HepG2 (cell line): ENCODE data around the gene CCDC142. TPM values are rescaled to one million over a fixed set of nuclear protein-coding genes. Genes with fewer than 3 reads are reported as not detected.

ENCODE experiments used
- CREB3 ChIP-seq: sonication (generic); formaldehyde crosslinking; IDR thresholded peaks from 2 replicates; pipeline ENCODE4 v1.5.0; 2020; ENCODE audit warnings: missing genetic modification reagents
- DNMT3B ChIP-seq: conservative IDR thresholded peaks from 2 replicates; pipeline ENCODE4 v1.6.1; 2016; ENCODE audit warnings: missing biosample characterization, control low read depth
- E2F2 ChIP-seq: sonication (generic); formaldehyde crosslinking; IDR thresholded peaks from 2 replicates; pipeline ENCODE4 v1.4.0; 2020; ENCODE audit warnings: missing genetic modification reagents, borderline replicate concordance
- HES4 ChIP-seq: sonication (generic); formaldehyde crosslinking; IDR thresholded peaks from 2 replicates; pipeline ENCODE4 v1.9.0; 2021; ENCODE audit warnings: mild to moderate bottlenecking, missing genetic modification reagents, borderline replicate concordance
- HNF4A ChIP-seq: sonication (generic); formaldehyde crosslinking; IDR thresholded peaks from 2 replicates; pipeline ENCODE4 v1.4.0; 2020; ENCODE audit warnings: missing genetic modification reagents
- NR2F6 ChIP-seq, 2 experiments: IDR thresholded peaks; 2 replicates each; pipeline ENCODE4 v1.6.1; 2016; ENCODE audit warnings: antibody characterized with exemption in 1 of 2, mild to moderate bottlenecking in 1 of 2
- PRDM10 ChIP-seq: sonication (generic); formaldehyde crosslinking; IDR thresholded peaks from 2 replicates; pipeline ENCODE4 v1.4.0; 2020; ENCODE audit warnings: low read depth, missing genetic modification reagents
- PRDM4 ChIP-seq: sonication (generic); formaldehyde crosslinking; IDR thresholded peaks from 2 replicates; pipeline ENCODE4 v1.9.0; 2021; ENCODE audit warnings: missing genetic modification reagents, borderline replicate concordance
- TMF1 ChIP-seq: sonication (generic); formaldehyde crosslinking; IDR thresholded peaks from 2 replicates; pipeline ENCODE4 v1.8.1; 2022; ENCODE audit warnings: low read depth, missing genetic modification reagents
- ZBTB3 ChIP-seq: sonication (generic); formaldehyde crosslinking; IDR thresholded peaks from 2 replicates; pipeline ENCODE4 v1.4.0; 2020; ENCODE audit warnings: low read depth, mild to moderate bottlenecking, moderate library complexity, missing genetic modification reagents, borderline replicate concordance
- ZEB1 ChIP-seq: IDR thresholded peaks from 2 replicates; pipeline ENCODE4 v1.6.1; 2012; ENCODE audit warnings: mild to moderate bottlenecking, low read depth, inconsistent platforms; ENCODE audit not compliant: insufficient replicate concordance
- ZNF224 ChIP-seq: sonication (generic); formaldehyde crosslinking; IDR thresholded peaks from 2 replicates; pipeline ENCODE4 v1.5.0; 2020; ENCODE audit warnings: mild to moderate bottlenecking, missing genetic modification reagents
- ZNF280B ChIP-seq: sonication (generic); formaldehyde crosslinking; IDR thresholded peaks from 2 replicates; pipeline ENCODE4 v1.5.0; 2020; ENCODE audit warnings: missing genetic modification reagents, mild to moderate bottlenecking, borderline replicate concordance
- ZNF333 ChIP-seq: sonication (generic); formaldehyde crosslinking; IDR thresholded peaks from 2 replicates; pipeline ENCODE4 v1.4.0; 2020; ENCODE audit warnings: mild to moderate bottlenecking, missing genetic modification reagents, borderline replicate concordance
- ZNF557 ChIP-seq: sonication (generic); formaldehyde crosslinking; IDR thresholded peaks from 2 replicates; pipeline ENCODE4 v1.4.0; 2020; ENCODE audit warnings: missing genetic modification reagents
- ZNF564 ChIP-seq: sonication (generic); formaldehyde crosslinking; IDR thresholded peaks from 2 replicates; pipeline ENCODE4 v1.8.1; 2023; ENCODE audit warnings: mild to moderate bottlenecking, missing genetic modification reagents
- polyA plus RNA-seq, 8 experiments: library from polyadenylated mRNA; depleted of rRNA in 3 of 8; stranded (reverse) in 7 of 8; unstranded in 1 of 8; fragments of >200 nt; fragmentation: Illumina TruSeq in 4 of 8; extraction: Trizol in 4 of 8; gene quantifications; 2 replicates each; pipeline versions ENCODE4 v1.2.1 to v1.2.3, GENCODE V29; 2011 to 2016; ENCODE audit warnings: low read depth in 4 of 8, missing spikeins in 1 of 8, mixed read lengths in 1 of 8; ENCODE audit not compliant: insufficient read depth in 1 of 8
- total RNA-seq, 5 experiments: library from RNA; depleted of rRNA; stranded (reverse); fragments of >200 nt; fragmentation: Illumina TruSeq; extraction: Trizol; gene quantifications; 2 replicates each; pipeline ENCODE4 v1.2.3, GENCODE V29; 2016; ENCODE audit warnings: low read depth in 1 of 5

Gene CCDC142
- total and polyA plus RNA-seq, 2 of the 13 experiments (the other 11 are each of a cell fraction or from before 2014, with no cell fraction given): 14.7 to 30.4 TPM

- TF ChIP-seq HNF4A (CRISPR knock-in tag) (peak; percentile 48), HES4 (CRISPR knock-in tag) (peak; percentile 67; the same call in 1 of the 2 replicates), CREB3 (no peak), ZNF333 (CRISPR knock-in tag) (peak; percentile 80; the same call in 1 of the 2 replicates), ZNF224 (CRISPR knock-in tag) (0 out of 2 replicates have a peak, but pooled peaks have one; percentile 34), NR2F6 (IDR thresholded peaks at IDR 0.05) (no peak), NR2F6 (CRISPR knock-in tag; IDR thresholded peaks at IDR 0.05) (peak; percentile 78), PRDM10 (CRISPR knock-in tag) (peak; percentile 92), PRDM4 (CRISPR knock-in tag) (peak; percentile 91; the same call in 1 of the 2 replicates), ZBTB3 (CRISPR knock-in tag) (0 out of 2 replicates have a peak, but pooled peaks have one; percentile 79), DNMT3B (CRISPR knock-in tag) (peak; percentile 91), ZEB1 (peak; percentile 82), TMF1 (CRISPR knock-in tag) (peak; percentile 81; the same call in 1 of the 2 replicates), ZNF557 (0 out of 2 replicates have a peak, but pooled peaks have one; percentile 12), ZNF564 (peak; percentile 52; the same call in 1 of the 2 replicates), E2F2 (CRISPR knock-in tag) (no peak), ZNF280B (CRISPR knock-in tag) (peak; percentile 80)
Measured at GRCh38 chr2:74454654-74455511, 27.9 kb downstream of the CCDC142 start, which contains the start of gene INO80B (continued).
